GM19324 (cell line): Measurements from ENCODE around the gene ZNF564.
"Not testable (repeated sequence)": the region's sequence is repeated elsewhere in the genome, so short reads cannot be mapped to it uniquely, and the experiment has no call there.

ENCODE experiments used
- ATAC-seq: cut with Tn5 transposase; IDR thresholded peaks from one replicate; pipeline ENCODE4 v1.9.1; 2021; ENCODE audit warnings: mild to moderate bottlenecking, moderate library complexity; ENCODE audit not compliant: unreplicated experiment, low FRiP score

ZNF564 gene

GRCh38 chr19:12551060-12551832, at the start of gene ZNF564:
TSS of gene ZNF564 (minus strand) at chr19:12551482. CDS start at chr19:12551332, 150 bp downstream.
- peak; percentile 97 for ATAC-seq

- no peak for ATAC-seq
Measured at GRCh38 chr19:12597594-12597993, 46.3 kb upstream of the ZNF564 start.

GRCh38 chr19:12596927-12597548, 45.8 kb upstream of the ZNF564 start:
- ATAC-seq = no peak

DNA sequence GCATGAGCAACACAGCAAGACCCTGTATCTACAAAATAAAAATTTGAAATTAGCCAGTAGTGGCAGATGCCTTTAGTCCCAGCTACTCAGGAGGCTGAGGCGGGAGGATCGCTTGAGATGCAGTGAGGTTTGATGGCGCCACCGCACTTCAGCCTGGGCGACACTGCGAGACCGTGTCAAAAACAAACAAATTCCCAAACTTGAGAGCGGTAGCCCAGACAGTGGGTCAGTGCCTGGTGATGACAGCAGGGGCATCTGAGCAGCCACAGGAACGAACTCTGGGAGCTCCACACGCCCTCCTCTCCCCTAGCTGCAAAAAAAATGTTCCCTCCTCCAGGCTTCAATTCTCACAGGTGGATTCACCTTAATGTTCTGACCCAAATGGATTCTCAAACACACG, 45.2 kb upstream of the ZNF564 start:
- ATAC-seq = no peak

DNA sequence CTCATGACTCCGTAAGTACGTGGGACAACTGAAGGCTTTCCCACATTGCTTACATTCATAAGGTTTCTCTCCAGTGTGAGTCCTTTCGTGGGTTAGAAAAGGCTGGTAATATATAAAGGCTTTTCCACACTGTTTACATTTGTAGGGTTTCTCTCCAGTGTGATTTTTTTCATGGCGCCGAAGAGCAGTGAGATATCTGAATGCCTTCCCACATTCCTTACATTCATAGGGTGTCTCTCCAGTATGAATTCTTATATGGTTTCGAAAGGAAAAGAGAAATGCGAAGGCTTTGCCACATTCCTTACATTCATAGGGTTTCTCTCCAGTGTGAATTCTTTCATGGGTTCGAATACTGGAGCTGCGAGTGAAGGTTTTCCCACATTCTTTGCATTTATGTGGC, 29.8 kb upstream of the ZNF564 start:
- ATAC-seq = no peak

DNA sequence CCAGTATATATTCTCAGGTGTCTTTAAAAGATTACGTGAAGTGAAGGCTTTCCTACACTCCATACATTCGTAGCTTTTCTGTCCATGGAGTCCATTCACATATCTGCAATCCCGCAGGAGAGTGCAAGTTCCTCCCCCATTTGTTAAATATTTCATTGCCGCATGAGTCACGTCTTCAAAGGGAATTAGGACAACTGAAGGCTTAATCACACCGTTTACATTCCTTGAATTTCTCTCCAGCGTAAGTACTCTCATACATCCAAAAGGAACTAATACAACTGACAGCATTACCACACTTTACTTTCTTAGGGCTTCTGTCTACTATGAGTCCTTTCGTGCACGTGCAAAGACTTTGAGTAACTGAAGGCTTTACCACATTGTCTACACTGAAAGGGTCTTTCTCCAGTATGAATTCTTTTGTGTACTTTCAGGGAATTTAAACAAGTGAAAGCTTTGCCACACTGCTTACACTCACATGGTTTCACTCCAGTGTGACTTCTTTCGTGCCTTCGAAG, 29.0 kb upstream of the ZNF564 start:
- ATAC-seq = no peak

- ATAC-seq = no peak
Measured at GRCh38 chr19:12578641-12579040, 27.4 kb upstream of the ZNF564 start.

GRCh38 chr19:12574036-12574435, 22.8 kb upstream of the ZNF564 start:
- no peak for ATAC-seq

DNA sequence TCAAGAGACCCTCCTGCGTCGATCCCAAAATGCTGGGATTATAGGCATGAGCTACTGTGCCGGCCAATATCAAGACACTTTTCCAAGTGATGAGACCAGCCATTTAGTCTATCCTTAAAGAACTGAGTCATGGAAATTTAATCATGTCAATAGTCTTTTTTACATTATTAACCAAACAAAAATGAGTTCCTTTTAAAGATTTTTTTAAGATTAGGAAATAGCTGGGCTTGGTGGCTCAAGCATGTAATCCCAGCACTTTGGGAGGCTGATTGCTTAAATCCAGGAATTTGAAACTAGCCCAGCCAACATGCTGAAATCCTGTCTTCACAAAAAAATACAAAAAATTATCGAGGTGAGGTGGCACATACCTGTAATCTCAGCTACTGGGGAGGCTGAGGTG, 16.7 kb upstream of the ZNF564 start:
- no peak for ATAC-seq

- not testable (repeated sequence) for ATAC-seq
Measured at GRCh38 chr19:12566380-12566779, 15.1 kb upstream of the ZNF564 start.

- ATAC-seq = no peak
Measured at GRCh38 chr19:12564016-12564664, 12.9 kb upstream of the ZNF564 start.

DNA sequence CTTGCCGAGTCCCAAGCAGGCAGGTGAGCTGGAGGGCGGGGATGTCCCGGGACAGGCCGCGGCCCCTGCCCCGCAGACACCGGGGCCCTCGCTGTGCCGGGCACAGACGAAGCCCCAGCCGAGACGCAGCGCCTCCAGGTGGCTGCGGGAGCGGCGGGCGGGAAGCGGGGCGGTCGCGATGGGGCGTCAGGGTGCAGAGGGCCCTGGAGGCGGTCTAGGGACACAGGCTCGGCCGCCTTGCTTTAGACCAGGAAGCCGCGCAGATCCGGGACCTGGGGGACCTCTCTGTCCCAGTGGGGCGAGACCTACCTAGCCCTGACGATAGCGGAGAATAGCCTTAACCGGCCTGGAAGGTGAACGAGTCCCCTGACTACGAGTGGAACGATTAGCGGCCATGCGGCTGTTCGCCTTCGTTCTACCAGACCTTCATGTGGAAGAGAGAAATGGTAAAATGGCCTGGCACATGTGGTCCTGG, 4.2 kb upstream of the ZNF564 start:
- no peak for ATAC-seq

GRCh38 chr19:12546903-12547302, 4.4 kb downstream of the ZNF564 start:
- ATAC-seq = no peak

DNA sequence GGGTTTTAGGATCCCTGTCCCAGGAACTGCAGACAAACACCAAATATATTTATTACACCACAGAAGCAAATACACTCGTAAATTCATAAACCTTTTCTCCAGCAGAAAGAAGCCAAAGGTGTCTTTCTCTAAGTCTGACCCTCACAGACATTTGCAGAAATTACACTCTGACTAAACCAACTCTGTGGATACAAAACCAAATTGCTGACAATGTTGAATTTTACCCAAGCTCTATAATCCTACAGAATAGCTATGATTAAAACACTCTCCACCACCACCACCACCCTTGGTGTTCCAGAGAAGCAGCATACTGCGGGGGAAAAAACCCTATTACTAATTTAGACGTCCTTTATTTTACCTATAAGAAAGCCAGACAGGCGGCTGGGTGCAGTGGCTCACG, 5.2 kb downstream of the ZNF564 start:
- ATAC-seq = no peak

- ATAC-seq = no peak
Measured at GRCh38 chr19:12545267-12545666, 6.0 kb downstream of the ZNF564 start.

DNA sequence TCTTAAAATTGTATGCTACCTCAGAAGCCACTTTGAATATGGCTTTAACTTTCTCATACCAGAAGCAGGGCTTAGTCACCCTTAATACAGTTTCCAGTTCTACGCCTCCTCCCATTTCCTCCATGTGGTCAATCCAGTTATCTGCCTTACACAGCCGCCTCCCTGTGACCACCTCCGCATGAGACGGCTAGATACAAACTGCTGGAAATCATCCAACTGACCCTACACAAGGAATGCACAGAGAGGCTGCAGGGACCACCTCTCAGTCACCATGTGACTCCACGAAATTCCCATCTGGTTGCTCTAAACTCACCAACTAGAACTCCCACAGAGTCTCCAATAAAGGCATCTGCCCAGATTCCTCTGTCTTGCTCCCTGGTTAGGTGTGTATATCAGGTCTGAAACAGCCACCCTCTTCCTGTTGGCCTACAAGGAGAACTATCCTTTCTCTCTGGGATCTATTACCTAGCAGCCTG, 6.8 kb downstream of the ZNF564 start:
- no peak for ATAC-seq

DNA sequence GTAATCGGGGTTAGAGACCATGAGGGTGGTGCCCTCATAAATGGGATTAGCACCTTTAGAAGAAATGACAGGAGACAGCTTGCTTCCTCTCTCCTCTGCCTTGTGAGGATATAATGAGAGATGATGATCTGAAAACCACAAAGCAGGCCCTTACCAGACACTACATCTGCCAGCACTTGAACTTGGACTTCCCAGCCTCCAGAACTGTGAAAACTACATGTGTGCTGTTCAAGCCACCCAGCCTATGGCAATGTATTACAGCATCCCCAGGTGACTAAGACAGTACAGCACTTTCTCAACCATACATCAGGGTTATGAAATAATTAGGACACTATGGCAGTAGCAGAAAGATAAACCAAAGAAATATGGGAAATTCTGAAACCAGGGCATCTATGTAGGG, 7.4 kb downstream of the ZNF564 start:
- ATAC-seq = no peak

DNA sequence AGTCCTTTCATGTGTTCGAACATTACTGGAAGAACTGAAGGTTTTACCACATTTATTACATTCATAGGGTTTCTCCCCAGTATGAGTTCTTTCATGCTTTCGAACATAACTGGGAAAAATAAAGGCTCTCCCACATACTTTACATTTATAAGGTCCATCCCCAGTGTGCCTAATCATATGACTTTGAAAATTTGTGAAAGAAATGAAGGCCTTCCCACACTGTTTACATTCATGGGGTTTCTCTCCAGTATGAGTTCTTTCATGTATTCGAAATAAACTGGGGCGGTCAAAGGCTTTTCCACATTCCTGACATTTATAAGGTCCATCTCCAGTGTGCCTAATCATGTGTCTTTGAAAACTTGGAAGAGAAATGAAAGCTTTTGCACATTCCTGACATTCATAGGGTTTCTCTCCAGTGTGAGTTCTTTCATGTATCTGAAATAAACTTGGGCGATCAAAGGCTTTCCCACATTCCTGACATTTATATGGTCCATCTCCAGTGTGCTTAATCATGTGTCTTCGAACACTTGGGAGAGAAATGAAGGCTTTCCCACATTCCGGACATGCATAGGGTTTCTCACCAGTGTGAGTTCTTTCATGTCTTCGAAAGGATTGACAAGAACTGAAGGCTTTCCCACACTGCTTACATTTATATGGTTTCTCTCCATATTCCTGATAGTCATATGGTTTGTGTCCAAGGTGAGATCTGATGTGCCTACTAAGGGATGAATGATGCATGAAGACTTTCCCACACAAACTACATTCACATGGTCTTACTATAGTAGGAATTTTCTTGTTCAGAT, 24.0 kb downstream of the ZNF564 start:
- no peak for ATAC-seq

DNA sequence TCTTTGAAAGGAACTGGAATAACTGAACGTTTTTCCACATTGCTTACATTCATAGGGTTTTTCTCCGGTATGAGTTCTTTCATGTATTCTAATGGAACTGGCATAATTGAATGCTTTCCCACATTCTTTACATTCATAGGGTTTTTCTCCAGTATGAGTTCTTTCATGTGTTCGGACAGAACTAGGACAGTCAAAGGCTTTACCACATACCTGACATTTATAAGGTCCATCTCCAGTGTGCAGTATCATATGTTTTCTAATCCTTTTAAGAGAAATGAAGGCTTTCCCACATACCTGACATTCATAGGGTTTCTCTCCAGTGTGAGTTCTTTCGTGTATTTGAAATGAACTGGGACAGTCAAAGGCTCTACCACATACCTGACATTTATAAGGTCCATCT, 24.7 kb downstream of the ZNF564 start:
- no peak for ATAC-seq

- no peak for ATAC-seq
Measured at GRCh38 chr19:12521996-12522395, 29.3 kb downstream of the ZNF564 start.
